GM21576 (cell line): Measurements from ENCODE around the gene PLB1.

ENCODE experiments used
- ATAC-seq: cut with Tn5 transposase; IDR thresholded peaks from one replicate; pipeline ENCODE4 v1.9.1; 2021; ENCODE audit warnings: mild to moderate bottlenecking, moderate library complexity; ENCODE audit not compliant: unreplicated experiment

Gene PLB1

GRCh38 chr2:28640908-28641300 is 145.0 kb downstream of the PLB1 start:
- no peak for ATAC-seq

GRCh38 chr2:28642796-28643195 is 146.9 kb downstream of the PLB1 start:
- no peak for ATAC-seq

- ATAC-seq: no peak
Measured at GRCh38 chr2:28643327-28643726, 147.5 kb downstream of the PLB1 start.

GRCh38 chr2:28643911-28644334 is 148.1 kb downstream of the PLB1 start:
- no peak for ATAC-seq

- ATAC-seq: no peak
Measured at GRCh38 chr2:28644760-28645159, 148.9 kb downstream of the PLB1 start.

- no peak for ATAC-seq
Measured at GRCh38 chr2:28645553-28645952, 149.7 kb downstream of the PLB1 start.

GRCh38 chr2:28647682-28648081 is 151.8 kb downstream of the PLB1 start:
- no peak for ATAC-seq

- no peak for ATAC-seq
Measured at GRCh38 chr2:28648147-28648546, 152.3 kb downstream of the PLB1 start.

GRCh38 chr2:28648671-28649395 is 153.0 kb downstream of the PLB1 start:
- no peak for ATAC-seq

- ATAC-seq: no peak
Measured at GRCh38 chr2:28649481-28650265, 153.8 kb downstream of the PLB1 start.

GRCh38 chr2:28650266-28650584 is 154.4 kb downstream of the PLB1 start:
- ATAC-seq: no peak

GRCh38 chr2:28652217-28652616 is 156.4 kb downstream of the PLB1 start:
- no peak for ATAC-seq

- no peak for ATAC-seq
Measured at GRCh38 chr2:28653892-28654662, 158.2 kb downstream of the PLB1 start.

- ATAC-seq: no peak
Measured at GRCh38 chr2:28654663-28655320, 158.9 kb downstream of the PLB1 start.

- no peak for ATAC-seq
Measured at GRCh38 chr2:28656937-28657615, 161.2 kb downstream of the PLB1 start.

- no peak for ATAC-seq
Measured at GRCh38 chr2:28658369-28658768, 162.5 kb downstream of the PLB1 start.

GRCh38 chr2:28659127-28659526 is 163.3 kb downstream of the PLB1 start:
- ATAC-seq: no peak

GRCh38 chr2:28661589-28662001 is 165.7 kb downstream of the PLB1 start:
- ATAC-seq: no peak

- no peak for ATAC-seq
Measured at GRCh38 chr2:28662044-28662443, 166.2 kb downstream of the PLB1 start.

GRCh38 chr2:28662468-28663181 is 166.8 kb downstream of the PLB1 start:
- ATAC-seq: no peak
